ENCODE data around the gene FAM9A.
"Not testable (repeated sequence)": the region's sequence is repeated elsewhere in the genome, so short reads cannot be mapped to it uniquely, and the experiment has no call there.

FAM9A gene

GRCh38 chrX:8758706-8759105, 42.5 kb downstream of the FAM9A start:
- H3K4me3 ChIP-seq (ENCODE audit: control insufficient read depth in 1 of 7, extremely low read depth in 1 of 7, insufficient read depth in 4 of 7, low read depth in 2 of 7, low read length in 6 of 7); H3K27me3 ChIP-seq (replicated peaks in 2 of 5; ENCODE audit: control insufficient read depth in 4 of 5, insufficient read depth in 5 of 5, low read length in 4 of 5); POLR2A ChIA-PET; H3K9me3 ChIP-seq (ENCODE audit: control extremely low read depth in 1 of 5, control insufficient read depth in 4 of 5, insufficient read depth in 2 of 5, low read depth in 1 of 5, low read length in 4 of 5); DNase-seq; H3K27ac ChIP-seq (ENCODE audit: insufficient read depth in 1 of 2, low read depth in 1 of 2, low read length in 2 of 2, poor library complexity in 1 of 2, severe bottlenecking in 2 of 2); H3K36me3 ChIP-seq (ENCODE audit: control insufficient read depth in 4 of 4, insufficient read depth in 4 of 4, low read length in 3 of 4); H3K4me1 ChIP-seq (ENCODE audit: control extremely low read depth in 1 of 4, control insufficient read depth in 4 of 4, insufficient read depth in 4 of 4, low read length in 3 of 4); CTCF ChIA-PET: not testable (repeated sequence)
- no CpG with 5 or more reads among the region's 5 CpGs for WGBS (ENCODE audit: insufficient coverage)

GRCh38 chrX:8757609-8758389, 43.4 kb downstream of the FAM9A start:
- POLR2A ChIA-PET; H3K9me3 ChIP-seq (ENCODE audit: control extremely low read depth in 1 of 5, control insufficient read depth in 4 of 5, insufficient read depth in 2 of 5, low read depth in 1 of 5, low read length in 4 of 5); CTCF ChIA-PET; H3K27me3 ChIP-seq (replicated peaks in 2 of 5; ENCODE audit: control insufficient read depth in 4 of 5, insufficient read depth in 5 of 5, low read length in 4 of 5); H3K4me3 ChIP-seq (ENCODE audit: control insufficient read depth in 1 of 7, extremely low read depth in 1 of 7, insufficient read depth in 4 of 7, low read depth in 2 of 7, low read length in 6 of 7); DNase-seq; H3K27ac ChIP-seq (ENCODE audit: insufficient read depth in 1 of 2, low read depth in 1 of 2, low read length in 2 of 2, poor library complexity in 1 of 2, severe bottlenecking in 2 of 2); H3K36me3 ChIP-seq (ENCODE audit: control insufficient read depth in 4 of 4, insufficient read depth in 4 of 4, low read length in 3 of 4); H3K4me1 ChIP-seq (ENCODE audit: control extremely low read depth in 1 of 4, control insufficient read depth in 4 of 4, insufficient read depth in 4 of 4, low read length in 3 of 4): not testable (repeated sequence)
- WGBS (ENCODE audit: insufficient coverage) = 93% methylated on average over 3 of the region's 7 CpGs

- ChIA-PET POLR2A (no interaction called here), CTCF (interaction anchor here (0.7 kb wide), 1 partner anchor 14 kb away, joined by 3 read pairs; no protein-coding TSS in a partner anchor)
- Histone ChIP-seq H3K9me3 (ENCODE audit: control extremely low read depth in 1 of 5, control insufficient read depth in 4 of 5, insufficient read depth in 2 of 5, low read depth in 1 of 5, low read length in 4 of 5) (no peaks in the 10 kb centered on the region), H3K4me3 (ENCODE audit: control insufficient read depth in 1 of 7, extremely low read depth in 1 of 7, insufficient read depth in 4 of 7, low read depth in 2 of 7, low read length in 6 of 7) (no peak overlapping the region), H3K27me3 (replicated peaks in 2 of 5; ENCODE audit: control insufficient read depth in 4 of 5, insufficient read depth in 5 of 5, low read length in 4 of 5) (peaks cover 0 to 2% (median 0%) of the 10 kb centered on the region in 5 experiments), H3K27ac (ENCODE audit: insufficient read depth in 1 of 2, low read depth in 1 of 2, low read length in 2 of 2, poor library complexity in 1 of 2, severe bottlenecking in 2 of 2) (no peak overlapping the region), H3K4me1 (ENCODE audit: control extremely low read depth in 1 of 4, control insufficient read depth in 4 of 4, insufficient read depth in 4 of 4, low read length in 3 of 4) (no peaks in the 10 kb centered on the region), H3K36me3 (ENCODE audit: control insufficient read depth in 4 of 4, insufficient read depth in 4 of 4, low read length in 3 of 4) (no peaks in the 10 kb centered on the region)
- DNase-seq = no peak
Observed at GRCh38 chrX:8755813-8756212, 45.4 kb downstream of the FAM9A start.

- Histone ChIP-seq H3K4me1 (ENCODE audit: control extremely low read depth in 1 of 4, control insufficient read depth in 4 of 4, insufficient read depth in 4 of 4, low read length in 3 of 4) (no peaks in the 10 kb centered on the region), H3K27me3 (replicated peaks in 2 of 5; ENCODE audit: control insufficient read depth in 4 of 5, insufficient read depth in 5 of 5, low read length in 4 of 5) (peaks cover 0 to 3% (median 2%) of the 10 kb centered on the region in 5 experiments), H3K27ac (ENCODE audit: insufficient read depth in 1 of 2, low read depth in 1 of 2, low read length in 2 of 2, poor library complexity in 1 of 2, severe bottlenecking in 2 of 2) (no peak overlapping the region), H3K9me3 (ENCODE audit: control extremely low read depth in 1 of 5, control insufficient read depth in 4 of 5, insufficient read depth in 2 of 5, low read depth in 1 of 5, low read length in 4 of 5) (no peaks in the 10 kb centered on the region), H3K4me3 (ENCODE audit: control insufficient read depth in 1 of 7, extremely low read depth in 1 of 7, insufficient read depth in 4 of 7, low read depth in 2 of 7, low read length in 6 of 7) (no peak overlapping the region), H3K36me3 (ENCODE audit: control insufficient read depth in 4 of 4, insufficient read depth in 4 of 4, low read length in 3 of 4) (no peaks in the 10 kb centered on the region)
- POLR2A ChIA-PET = no interaction called here
- CTCF ChIA-PET = interaction anchor here (0.7 to 1.1 kb wide), 2 partner anchors 14 to 61 kb away, joined by 3 read pairs; no protein-coding TSS in a partner anchor
- 100% methylated on average over 2 of the region's 4 CpGs for WGBS (ENCODE audit: insufficient coverage)
- peak in 2 of 3 donors; percentile 50 to 51 for DNase-seq
Observed at GRCh38 chrX:8755116-8755515, 46.1 kb downstream of the FAM9A start.

GRCh38 chrX:8749697-8750096, 51.5 kb downstream of the FAM9A start:
- ChIA-PET CTCF (interaction anchor here (0.6 to 1.6 kb wide), 3 partner anchors 26 to 93 kb away, joined by 3 to 5 read pairs (median 3); no protein-coding TSS in a partner anchor), POLR2A (no interaction called here)
- Histone ChIP-seq H3K4me3 (ENCODE audit: control insufficient read depth in 1 of 7, extremely low read depth in 1 of 7, insufficient read depth in 4 of 7, low read depth in 2 of 7, low read length in 6 of 7) (no peak overlapping the region), H3K36me3 (ENCODE audit: control insufficient read depth in 4 of 4, insufficient read depth in 4 of 4, low read length in 3 of 4) (no peaks in the 10 kb centered on the region), H3K27me3 (replicated peaks in 2 of 5; ENCODE audit: control insufficient read depth in 4 of 5, insufficient read depth in 5 of 5, low read length in 4 of 5) (peaks cover 0 to 6% (median 3%) of the 10 kb centered on the region in 5 experiments), H3K4me1 (ENCODE audit: control extremely low read depth in 1 of 4, control insufficient read depth in 4 of 4, insufficient read depth in 4 of 4, low read length in 3 of 4) (no peaks in the 10 kb centered on the region), H3K27ac (ENCODE audit: insufficient read depth in 1 of 2, low read depth in 1 of 2, low read length in 2 of 2, poor library complexity in 1 of 2, severe bottlenecking in 2 of 2) (no peak overlapping the region), H3K9me3 (ENCODE audit: control extremely low read depth in 1 of 5, control insufficient read depth in 4 of 5, insufficient read depth in 2 of 5, low read depth in 1 of 5, low read length in 4 of 5) (no peaks in the 10 kb centered on the region)
- DNase-seq = no peak

- Histone ChIP-seq H3K27me3 (replicated peaks in 2 of 5; ENCODE audit: control insufficient read depth in 4 of 5, insufficient read depth in 5 of 5, low read length in 4 of 5) (peaks cover 0 to 6% (median 3%) of the 10 kb centered on the region in 5 experiments), H3K9me3 (ENCODE audit: control extremely low read depth in 1 of 5, control insufficient read depth in 4 of 5, insufficient read depth in 2 of 5, low read depth in 1 of 5, low read length in 4 of 5) (no peaks in the 10 kb centered on the region), H3K4me3 (ENCODE audit: control insufficient read depth in 1 of 7, extremely low read depth in 1 of 7, insufficient read depth in 4 of 7, low read depth in 2 of 7, low read length in 6 of 7) (no peak overlapping the region), H3K36me3 (ENCODE audit: control insufficient read depth in 4 of 4, insufficient read depth in 4 of 4, low read length in 3 of 4) (no peaks in the 10 kb centered on the region), H3K4me1 (ENCODE audit: control extremely low read depth in 1 of 4, control insufficient read depth in 4 of 4, insufficient read depth in 4 of 4, low read length in 3 of 4) (no peaks in the 10 kb centered on the region), H3K27ac (ENCODE audit: insufficient read depth in 1 of 2, low read depth in 1 of 2, low read length in 2 of 2, poor library complexity in 1 of 2, severe bottlenecking in 2 of 2) (no peak overlapping the region)
- DNase-seq = peak in 2 of 3 donors; percentile 53 to 63
- CTCF ChIA-PET = interaction anchor here (0.6 to 1.6 kb wide), 2 partner anchors 62 to 93 kb away, joined by 3 to 5 read pairs; no protein-coding TSS in a partner anchor
- POLR2A ChIA-PET = no interaction called here
- 16% methylated on average over 2 of the region's 6 CpGs for WGBS (ENCODE audit: insufficient coverage)
Observed at GRCh38 chrX:8748855-8749254, 52.3 kb downstream of the FAM9A start.

- Histone ChIP-seq H3K4me3 (ENCODE audit: control insufficient read depth in 1 of 7, extremely low read depth in 1 of 7, insufficient read depth in 4 of 7, low read depth in 2 of 7, low read length in 6 of 7) (no peak overlapping the region), H3K27ac (ENCODE audit: insufficient read depth in 1 of 2, low read depth in 1 of 2, low read length in 2 of 2, poor library complexity in 1 of 2, severe bottlenecking in 2 of 2) (no peak overlapping the region), H3K9me3 (ENCODE audit: control extremely low read depth in 1 of 5, control insufficient read depth in 4 of 5, insufficient read depth in 2 of 5, low read depth in 1 of 5, low read length in 4 of 5) (no peaks in the 10 kb centered on the region), H3K4me1 (ENCODE audit: control extremely low read depth in 1 of 4, control insufficient read depth in 4 of 4, insufficient read depth in 4 of 4, low read length in 3 of 4) (no peaks in the 10 kb centered on the region), H3K27me3 (replicated peaks in 2 of 5; ENCODE audit: control insufficient read depth in 4 of 5, insufficient read depth in 5 of 5, low read length in 4 of 5) (no peaks in the 10 kb centered on the region), H3K36me3 (ENCODE audit: control insufficient read depth in 4 of 4, insufficient read depth in 4 of 4, low read length in 3 of 4) (no peaks in the 10 kb centered on the region)
- CTCF ChIA-PET = no interaction called here
- POLR2A ChIA-PET = no interaction called here
- no CpG with 5 or more reads among the region's 11 CpGs for WGBS (ENCODE audit: insufficient coverage)
- peak; percentile 32 to 74 (median 62) for DNase-seq
Observed at GRCh38 chrX:8743126-8743732, 58.0 kb downstream of the FAM9A start.

Data from common myeloid progenitor, CD34-positive (primary cell).